Brain microvascular endothelial cell (primary cell): Measurements from ENCODE around the gene TRIP6.
A peak's percentile ranks its signal among the peaks of the same experiment; 100 is the strongest.

Source experiments
- DNase-seq: peaks from one replicate; pipeline ENCODE4 v3.0.0-alpha.2; 2020
- H3K27ac ChIP-seq: fragments of 250-450 bp; sonication (Bioruptor Pico); 2 replicates; pipeline ENCODE4 v1.5.1; 2020; ENCODE audit warnings: mild to moderate bottlenecking, moderate library complexity
- H3K27me3 ChIP-seq: fragments of 250-450 bp; sonication (Bioruptor Pico); replicated peaks from 2 replicates; pipeline ENCODE4 v1.5.1; 2020; ENCODE audit warnings: mild to moderate bottlenecking
- H3K36me3 ChIP-seq: fragments of 250-450 bp; sonication (Bioruptor Pico); replicated peaks from 2 replicates; pipeline ENCODE4 v1.5.1; 2020; ENCODE audit warnings: mild to moderate bottlenecking
- H3K4me3 ChIP-seq: 2 replicates; pipeline ENCODE4 v1.5.1; 2011; ENCODE audit warnings: low read depth, mild to moderate bottlenecking, control low read depth, low read length, moderate library complexity
- CTCF ChIP-seq: IDR thresholded peaks from 2 replicates; pipeline ENCODE4 v1.5.1; 2011; ENCODE audit warnings: low read depth, mild to moderate bottlenecking, moderate library complexity, low read length, control low read depth, inconsistent platforms; ENCODE audit errors: missing control alignments
- in situ Hi-C: cut with HindIII; loops from 2 replicates; pipeline ENCODE4 v1.10.0; 2017; ENCODE audit warnings: low sequenced_read_pairs, low pct_ligation_motif_present

Gene TRIP6

GRCh38 chr7:100823140-100823525 is 44.1 kb upstream of the TRIP6 start:
- Histone ChIP-seq H3K4me3 (no peak overlapping the region), H3K36me3 (peaks cover 44% of the 10 kb centered on the region), H3K27ac (no peak overlapping the region), H3K27me3 (no peaks in the 10 kb centered on the region)
- DNase-seq = no peak
- no peak for TF ChIP-seq CTCF
- in situ Hi-C loops = no loop called here

DNA sequence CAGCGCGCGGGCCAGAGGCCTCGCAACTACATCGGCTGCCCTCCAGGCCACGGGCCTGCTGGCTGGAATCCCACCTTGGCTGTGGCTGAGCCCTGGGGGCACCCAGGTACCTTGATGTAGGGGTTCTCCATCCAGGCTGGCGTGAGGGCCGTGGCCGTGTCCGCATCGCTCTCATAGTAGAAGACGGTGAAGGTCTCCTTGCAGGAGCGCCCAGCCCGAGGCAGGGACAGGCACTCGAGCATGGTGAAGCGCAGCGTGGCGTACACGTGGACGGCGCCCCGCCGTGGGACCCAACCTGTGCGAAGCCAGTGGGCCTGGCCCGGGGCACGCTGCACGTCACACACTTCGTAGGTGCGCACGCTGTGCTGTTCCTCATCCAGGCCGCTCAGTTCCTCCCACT is 43.7 kb upstream of the TRIP6 start:
- H3K4me3 ChIP-seq = no peak overlapping the region
- no peak for DNase-seq
- TF ChIP-seq CTCF = no peak
- peaks cover 43% of the 10 kb centered on the region for H3K36me3 ChIP-seq
- no peaks in the 10 kb centered on the region for H3K27me3 ChIP-seq
- H3K27ac ChIP-seq = no peak overlapping the region
- in situ Hi-C loops = no loop called here

DNA sequence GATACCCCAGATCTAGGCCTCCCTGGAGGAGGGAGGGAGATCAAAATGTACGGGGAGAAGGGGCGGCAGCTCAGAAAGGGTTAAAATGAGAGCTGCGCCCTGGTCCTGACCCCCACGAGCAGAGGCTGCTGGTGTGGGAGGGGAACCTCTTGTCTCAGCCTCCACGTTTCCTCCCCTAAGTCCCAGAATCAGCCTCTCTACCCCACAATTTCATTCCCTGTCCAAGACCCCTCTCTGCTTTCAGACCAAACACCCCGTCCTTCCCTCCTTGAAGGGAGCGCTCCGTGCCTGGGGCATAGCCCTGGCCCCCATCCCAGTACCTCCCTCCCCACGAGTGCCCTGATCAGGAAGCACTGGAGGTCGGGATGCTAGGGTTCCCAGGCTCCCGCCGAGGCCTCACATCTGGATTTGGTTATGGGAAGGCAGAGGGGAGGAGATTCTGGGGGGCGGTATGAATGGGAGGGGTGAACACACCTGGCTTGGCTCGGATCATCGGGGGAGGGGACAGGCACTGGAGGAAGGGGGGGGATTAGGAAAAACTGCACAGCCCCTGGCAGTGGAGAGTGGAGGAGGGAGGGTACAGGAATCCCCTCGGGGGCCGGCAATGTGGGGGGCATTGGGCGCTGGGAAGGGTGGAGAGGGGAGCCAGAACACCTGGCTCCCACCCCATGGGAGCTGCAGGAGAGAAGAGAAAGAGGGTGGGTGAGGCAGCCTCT is 42.5 kb upstream of the TRIP6 start:
- no peak for TF ChIP-seq CTCF
- Histone ChIP-seq H3K4me3 (peak overlapping the region; percentile 72), H3K27ac (no peak overlapping the region), H3K36me3 (peaks cover 32% of the 10 kb centered on the region), H3K27me3 (no peaks in the 10 kb centered on the region)
- in situ Hi-C loops = loop anchor here (25.0 kb wide), 1 partner anchor 112 kb away; the partner anchor contains the start of genes EPO and POP7
- no peak for DNase-seq

GRCh38 chr7:100825215-100825671 is 41.9 kb upstream of the TRIP6 start:
- in situ Hi-C loops = loop anchor here (25.0 kb wide), 1 partner anchor 113 kb away; the partner anchor contains the start of genes EPO and POP7
- H3K4me3 ChIP-seq = peak overlapping the region; percentile 72
- H3K27ac ChIP-seq = no peak overlapping the region

GRCh38 chr7:100825751-100826513 is 41.3 kb upstream of the TRIP6 start:
- in situ Hi-C loops = loop anchor here (25.0 kb wide), 1 partner anchor 114 kb away; the partner anchor contains the start of genes EPO and POP7
- peak overlapping the region; percentile 72 for H3K4me3 ChIP-seq
- H3K36me3 ChIP-seq = peaks cover 26% of the 10 kb centered on the region
- no peak overlapping the region for H3K27ac ChIP-seq
- H3K27me3 ChIP-seq = no peaks in the 10 kb centered on the region
- peak; percentile 17 for DNase-seq
- peak; percentile 62 for TF ChIP-seq CTCF

More at GRCh38 chr7:100825215-100825671, 41.9 kb upstream of the TRIP6 start:
- H3K36me3 ChIP-seq = peaks cover 28% of the 10 kb centered on the region
- DNase-seq = no peak
- no peaks in the 10 kb centered on the region for H3K27me3 ChIP-seq
- TF ChIP-seq CTCF = no peak
